ENCODE data around the gene KMT5C.
"Not testable (repeated sequence)": the region's sequence is repeated elsewhere in the genome, so short reads cannot be mapped to it uniquely, and the experiment has no call there.

Gene KMT5C

GRCh38 chr19:55315956-55316525 is 23.6 kb upstream of the KMT5C start:
- Histone ChIP-seq H3K27me3 (replicated peaks; ENCODE audit: control insufficient read depth, insufficient read depth, low read length, poor library complexity, severe bottlenecking) (no peaks in the 10 kb centered on the region), H3K36me3 (ENCODE audit: control insufficient read depth, insufficient read depth, low read length) (no peaks in the 10 kb centered on the region), H3K9me3 (ENCODE audit: control insufficient read depth, low read length) (no peaks in the 10 kb centered on the region), H3K4me3 (ENCODE audit: insufficient read depth, low read depth, low read length, poor library complexity, severe bottlenecking) (no peak overlapping the region), H3K4me1 (ENCODE audit: control insufficient read depth, insufficient read depth, low read length, poor library complexity, severe bottlenecking) (no peaks in the 10 kb centered on the region), H3K27ac (ENCODE audit: insufficient read depth, low read length, poor library complexity, severe bottlenecking) (no peak overlapping the region)
- no peak for DNase-seq

DNA sequence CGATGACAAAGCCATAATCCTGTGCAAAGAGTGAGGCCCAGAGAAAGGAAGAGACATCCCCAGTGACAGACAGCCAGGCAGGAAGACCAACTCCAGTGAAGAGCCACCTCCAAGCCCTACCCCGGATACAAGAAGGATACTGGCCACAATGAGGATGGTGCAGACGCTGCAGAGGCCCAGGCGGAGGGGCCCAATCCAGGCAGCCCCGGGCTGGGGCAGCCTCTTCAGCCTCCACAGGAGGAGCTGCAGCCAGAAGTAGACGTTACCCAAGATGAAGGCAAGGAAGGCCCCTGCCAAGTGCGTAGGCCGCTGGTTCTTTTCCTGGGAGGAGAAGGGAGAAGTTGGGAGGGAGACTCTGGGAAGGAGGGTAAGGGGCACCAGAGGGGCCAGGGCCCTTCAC is 23.0 kb upstream of the KMT5C start:
- Histone ChIP-seq H3K27ac (ENCODE audit: insufficient read depth, low read length, poor library complexity, severe bottlenecking) (no peak overlapping the region), H3K4me3 (ENCODE audit: insufficient read depth, low read depth, low read length, poor library complexity, severe bottlenecking) (no peak overlapping the region), H3K36me3 (ENCODE audit: control insufficient read depth, insufficient read depth, low read length) (no peaks in the 10 kb centered on the region), H3K4me1 (ENCODE audit: control insufficient read depth, insufficient read depth, low read length, poor library complexity, severe bottlenecking) (no peaks in the 10 kb centered on the region), H3K27me3 (replicated peaks; ENCODE audit: control insufficient read depth, insufficient read depth, low read length, poor library complexity, severe bottlenecking) (no peaks in the 10 kb centered on the region), H3K9me3 (ENCODE audit: control insufficient read depth, low read length) (no peaks in the 10 kb centered on the region)
- no peak for DNase-seq

- Histone ChIP-seq H3K4me3 (ENCODE audit: insufficient read depth, low read depth, low read length, poor library complexity, severe bottlenecking) (no peak overlapping the region), H3K36me3 (ENCODE audit: control insufficient read depth, insufficient read depth, low read length) (no peaks in the 10 kb centered on the region), H3K9me3 (ENCODE audit: control insufficient read depth, low read length) (no peaks in the 10 kb centered on the region), H3K4me1 (ENCODE audit: control insufficient read depth, insufficient read depth, low read length, poor library complexity, severe bottlenecking) (no peaks in the 10 kb centered on the region), H3K27me3 (replicated peaks; ENCODE audit: control insufficient read depth, insufficient read depth, low read length, poor library complexity, severe bottlenecking) (no peaks in the 10 kb centered on the region), H3K27ac (ENCODE audit: insufficient read depth, low read length, poor library complexity, severe bottlenecking) (no peak overlapping the region)
- no peak for DNase-seq
Observed at GRCh38 chr19:55319785-55320184, 19.9 kb upstream of the KMT5C start.

DNA sequence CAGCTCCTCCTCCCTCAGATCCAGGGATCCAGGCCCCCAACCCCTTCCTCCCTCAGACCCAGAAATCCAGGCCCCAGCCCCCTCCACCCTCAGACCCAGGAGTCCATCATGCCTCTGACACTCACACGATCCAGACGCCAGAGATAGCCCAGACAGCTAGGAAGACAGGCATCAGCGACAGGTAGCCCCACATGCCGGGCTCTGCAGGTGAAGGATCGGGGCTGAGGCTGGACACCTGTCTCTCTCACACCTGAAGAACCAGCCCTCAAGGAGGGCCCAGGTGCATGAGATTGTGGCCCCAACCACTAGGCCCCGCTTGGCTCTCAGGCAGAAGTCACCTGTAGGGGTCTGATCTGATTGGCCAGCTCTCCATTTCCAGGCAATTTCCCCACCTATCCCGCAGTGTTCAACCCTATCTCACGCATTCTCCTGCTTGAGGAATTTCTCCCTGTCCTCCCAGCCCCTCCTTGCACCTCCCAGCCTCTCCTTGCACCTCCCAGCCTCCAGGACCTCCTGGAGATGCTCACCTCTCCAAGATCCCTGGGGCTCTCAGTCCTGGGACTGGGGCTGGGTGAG is 18.7 kb upstream of the KMT5C start:
- Histone ChIP-seq H3K4me1 (ENCODE audit: control insufficient read depth, insufficient read depth, low read length, poor library complexity, severe bottlenecking) (no peaks in the 10 kb centered on the region), H3K9me3 (ENCODE audit: control insufficient read depth, low read length) (no peaks in the 10 kb centered on the region), H3K36me3 (ENCODE audit: control insufficient read depth, insufficient read depth, low read length) (no peaks in the 10 kb centered on the region), H3K27ac (ENCODE audit: insufficient read depth, low read length, poor library complexity, severe bottlenecking) (no peak overlapping the region), H3K27me3 (replicated peaks; ENCODE audit: control insufficient read depth, insufficient read depth, low read length, poor library complexity, severe bottlenecking) (no peaks in the 10 kb centered on the region), H3K4me3 (ENCODE audit: insufficient read depth, low read depth, low read length, poor library complexity, severe bottlenecking) (no peak overlapping the region)
- DNase-seq = no peak

DNA sequence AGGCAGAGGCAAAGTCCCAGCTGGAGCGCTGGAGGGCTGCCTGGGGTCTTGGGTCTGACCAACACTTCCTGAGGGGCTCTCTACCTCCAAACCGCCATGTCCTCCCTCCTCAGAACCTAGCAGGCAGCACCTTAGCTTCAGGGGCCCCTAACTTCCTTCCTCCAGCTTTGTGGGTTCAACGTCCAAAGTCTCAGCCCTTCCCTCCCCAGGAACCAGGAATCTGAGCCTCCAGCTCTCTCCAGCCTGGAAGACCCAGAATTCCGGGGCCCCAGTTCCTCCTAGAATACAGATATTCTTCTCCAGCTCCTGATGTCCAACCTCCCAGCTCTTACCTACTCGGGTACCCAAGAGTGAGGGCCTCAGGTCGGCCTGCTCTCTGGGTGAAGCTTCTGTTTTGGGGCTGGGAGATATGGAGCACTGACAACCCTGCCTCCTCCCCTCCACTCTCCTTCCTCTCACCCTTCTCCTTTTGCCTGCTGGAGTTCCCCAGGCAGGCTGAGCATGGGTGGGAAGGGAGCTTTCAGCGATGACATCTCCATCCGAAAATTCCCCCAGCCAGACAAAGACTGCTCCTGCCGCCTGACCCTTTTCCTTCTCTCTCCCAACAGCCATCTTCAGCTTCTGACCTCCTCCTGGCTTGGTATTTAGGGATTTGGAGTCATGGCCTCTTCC is 18.1 kb upstream of the KMT5C start:
- DNase-seq = no peak
- H3K36me3 ChIP-seq (ENCODE audit: control insufficient read depth, insufficient read depth, low read length) = no peaks in the 10 kb centered on the region
- H3K4me3 ChIP-seq (ENCODE audit: insufficient read depth, low read depth, low read length, poor library complexity, severe bottlenecking) = no peak overlapping the region
- H3K27ac ChIP-seq (ENCODE audit: insufficient read depth, low read length, poor library complexity, severe bottlenecking) = no peak overlapping the region
- H3K27me3 ChIP-seq (replicated peaks; ENCODE audit: control insufficient read depth, insufficient read depth, low read length, poor library complexity, severe bottlenecking) = no peaks in the 10 kb centered on the region
- no peaks in the 10 kb centered on the region for H3K4me1 ChIP-seq (ENCODE audit: control insufficient read depth, insufficient read depth, low read length, poor library complexity, severe bottlenecking)
- H3K9me3 ChIP-seq (ENCODE audit: control insufficient read depth, low read length) = no peaks in the 10 kb centered on the region

DNA sequence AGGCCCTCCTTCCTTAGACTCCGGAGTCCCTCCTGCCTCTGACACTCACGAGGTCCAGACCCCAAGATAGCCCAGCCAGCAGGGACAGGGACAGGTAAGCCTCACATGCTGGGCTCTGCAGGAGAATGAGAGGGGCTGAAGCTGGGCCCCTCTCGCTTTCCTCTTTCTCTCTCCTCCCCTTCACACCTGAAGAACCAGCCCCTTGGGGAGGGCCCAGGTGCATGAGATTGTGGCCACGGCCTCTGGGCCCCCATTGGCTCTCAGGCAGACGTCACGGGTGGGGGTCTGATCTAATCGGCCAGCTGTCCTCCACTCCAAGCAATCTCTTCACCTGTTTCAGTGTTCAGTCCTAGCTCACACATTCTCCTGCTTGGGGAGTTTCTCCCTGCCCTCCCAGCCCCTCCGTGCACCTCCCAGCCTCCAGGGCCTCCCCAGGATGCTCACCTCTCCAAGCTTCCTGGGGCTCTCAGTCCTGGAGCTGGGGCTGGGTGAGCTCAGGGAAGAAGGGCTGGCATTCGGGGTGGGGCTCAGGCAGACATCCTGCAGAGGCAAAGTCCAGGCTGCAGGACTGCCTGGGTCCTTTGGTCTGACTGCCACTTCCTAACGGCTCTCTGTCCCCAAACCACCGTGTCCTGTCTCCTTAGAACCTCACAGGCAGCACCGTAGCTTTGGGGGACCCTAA is 17.3 kb upstream of the KMT5C start:
- H3K27me3 ChIP-seq (replicated peaks; ENCODE audit: control insufficient read depth, insufficient read depth, low read length, poor library complexity, severe bottlenecking) = no peaks in the 10 kb centered on the region
- no peaks in the 10 kb centered on the region for H3K36me3 ChIP-seq (ENCODE audit: control insufficient read depth, insufficient read depth, low read length)
- H3K27ac ChIP-seq (ENCODE audit: insufficient read depth, low read length, poor library complexity, severe bottlenecking) = no peak overlapping the region
- DNase-seq = no peak
- H3K4me1 ChIP-seq (ENCODE audit: control insufficient read depth, insufficient read depth, low read length, poor library complexity, severe bottlenecking) = no peaks in the 10 kb centered on the region
- H3K9me3 ChIP-seq (ENCODE audit: control insufficient read depth, low read length) = no peaks in the 10 kb centered on the region
- H3K4me3 ChIP-seq (ENCODE audit: insufficient read depth, low read depth, low read length, poor library complexity, severe bottlenecking) = no peak overlapping the region

DNA sequence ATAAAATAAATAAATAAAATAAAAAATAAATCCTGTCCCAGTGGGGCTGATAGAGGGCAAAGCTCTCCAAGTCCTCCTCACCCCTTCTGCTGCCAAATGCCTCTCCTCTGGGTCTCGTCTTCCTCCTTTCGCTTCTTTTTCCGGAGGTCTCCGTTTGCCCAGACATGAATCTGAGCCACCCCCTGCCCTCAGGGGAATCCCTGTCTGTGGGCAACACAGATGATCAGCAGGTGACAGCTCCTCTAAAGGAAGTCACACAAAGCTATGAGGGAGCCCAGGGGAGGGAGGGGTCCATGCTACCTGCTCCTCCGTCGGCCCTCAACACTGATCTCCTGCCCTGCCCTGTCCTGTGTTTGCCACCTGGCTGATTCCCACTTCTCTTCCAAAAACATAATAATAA is 15.0 kb upstream of the KMT5C start:
- Histone ChIP-seq H3K9me3 (ENCODE audit: control insufficient read depth, low read length) (no peaks in the 10 kb centered on the region), H3K27me3 (replicated peaks; ENCODE audit: control insufficient read depth, insufficient read depth, low read length, poor library complexity, severe bottlenecking) (no peaks in the 10 kb centered on the region), H3K36me3 (ENCODE audit: control insufficient read depth, insufficient read depth, low read length) (no peaks in the 10 kb centered on the region), H3K4me1 (ENCODE audit: control insufficient read depth, insufficient read depth, low read length, poor library complexity, severe bottlenecking) (no peaks in the 10 kb centered on the region), H3K27ac (ENCODE audit: insufficient read depth, low read length, poor library complexity, severe bottlenecking) (no peak overlapping the region), H3K4me3 (ENCODE audit: insufficient read depth, low read depth, low read length, poor library complexity, severe bottlenecking) (no peak overlapping the region)
- no peak for DNase-seq

- no peak within 1 kb of the TSS for H3K4me3 ChIP-seq (ENCODE audit: insufficient read depth, low read depth, low read length, poor library complexity, severe bottlenecking)
Observed at GRCh38 chr19:55325172-55325571, 14.5 kb upstream of the KMT5C start, which contains the start of gene TMEM150B. Gene TMEM150B, minus strand, starts transcription at chr19:55325341. Its CDS starts 4,305 bp downstream, at chr19:55321036.

GRCh38 chr19:55328774-55329318 is 10.8 kb upstream of the KMT5C start:
- DNase-seq; H3K27ac ChIP-seq (ENCODE audit: insufficient read depth, low read length, poor library complexity, severe bottlenecking); H3K36me3 ChIP-seq (ENCODE audit: control insufficient read depth, insufficient read depth, low read length); H3K4me1 ChIP-seq (ENCODE audit: control insufficient read depth, insufficient read depth, low read length, poor library complexity, severe bottlenecking); H3K27me3 ChIP-seq (replicated peaks; ENCODE audit: control insufficient read depth, insufficient read depth, low read length, poor library complexity, severe bottlenecking); H3K9me3 ChIP-seq (ENCODE audit: control insufficient read depth, low read length); H3K4me3 ChIP-seq (ENCODE audit: insufficient read depth, low read depth, low read length, poor library complexity, severe bottlenecking): not testable (repeated sequence)

More at GRCh38 chr19:55325172-55325571, 14.5 kb upstream of the KMT5C start, which contains the start of gene TMEM150B:
- Histone ChIP-seq H3K27ac (ENCODE audit: insufficient read depth, low read length, poor library complexity, severe bottlenecking) (no peak within 1 kb of the TSS), H3K9me3 (ENCODE audit: control insufficient read depth, low read length) (no peaks in the 10 kb centered on the region), H3K27me3 (replicated peaks; ENCODE audit: control insufficient read depth, insufficient read depth, low read length, poor library complexity, severe bottlenecking) (no peaks in the 10 kb centered on the region), H3K4me1 (ENCODE audit: control insufficient read depth, insufficient read depth, low read length, poor library complexity, severe bottlenecking) (no peaks in the 10 kb centered on the region), H3K36me3 (ENCODE audit: control insufficient read depth, insufficient read depth, low read length) (no peaks in the 10 kb centered on the region)
- DNase-seq = no peak

DNA sequence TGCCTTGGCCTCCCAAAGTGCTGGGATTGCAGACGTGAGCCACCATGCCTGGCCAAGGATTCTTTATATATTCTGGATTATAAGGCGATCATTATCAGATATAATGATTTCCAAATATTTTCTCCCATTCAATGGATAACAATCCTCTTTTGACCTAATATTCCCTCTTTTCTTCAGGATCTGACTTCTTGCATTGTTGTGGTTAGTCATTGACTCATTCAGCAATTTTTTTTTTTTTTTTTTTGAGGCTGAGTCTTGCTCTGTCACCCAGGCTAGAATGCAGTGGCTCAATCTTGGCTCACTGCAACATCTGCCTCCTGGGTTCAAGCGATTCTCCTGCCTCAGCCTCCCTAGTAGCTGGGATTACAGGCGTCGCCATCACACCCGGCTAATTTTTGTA is 9.9 kb upstream of the KMT5C start:
- H3K4me1 ChIP-seq (ENCODE audit: control insufficient read depth, insufficient read depth, low read length, poor library complexity, severe bottlenecking); H3K36me3 ChIP-seq (ENCODE audit: control insufficient read depth, insufficient read depth, low read length); H3K4me3 ChIP-seq (ENCODE audit: insufficient read depth, low read depth, low read length, poor library complexity, severe bottlenecking); H3K27ac ChIP-seq (ENCODE audit: insufficient read depth, low read length, poor library complexity, severe bottlenecking); DNase-seq; H3K27me3 ChIP-seq (replicated peaks; ENCODE audit: control insufficient read depth, insufficient read depth, low read length, poor library complexity, severe bottlenecking); H3K9me3 ChIP-seq (ENCODE audit: control insufficient read depth, low read length): not testable (repeated sequence)

Measured in effector memory CD4-positive, alpha-beta T cell (primary cell).